HepG2 (cell line): ENCODE measurements around the gene ARIH2. TPM values are rescaled to one million over a fixed set of nuclear protein-coding genes. Genes with fewer than 3 reads are reported as not detected.

Experiments used
- NAIF1 ChIP-seq: sonication (generic); formaldehyde crosslinking; IDR thresholded peaks from 2 replicates; pipeline ENCODE4 v1.5.0; 2020; ENCODE audit warnings: mild to moderate bottlenecking, missing genetic modification reagents, borderline replicate concordance
- RFX5 ChIP-seq: IDR thresholded peaks from 2 replicates; pipeline ENCODE4 v1.6.1; 2011; ENCODE audit warnings: low read depth, low read length, improper control_type of control experiment
- ZMYM4 ChIP-seq: sonication (generic); formaldehyde crosslinking; IDR thresholded peaks from 2 replicates; pipeline ENCODE4 v1.8.1; 2023; ENCODE audit warnings: mild to moderate bottlenecking, missing genetic modification reagents
- ZNF484 ChIP-seq: sonication (generic); formaldehyde crosslinking; IDR thresholded peaks from 2 replicates; pipeline ENCODE4 v1.5.1; 2020; ENCODE audit warnings: mild to moderate bottlenecking, low read depth, missing genetic modification reagents, borderline replicate concordance
- ZNF788 ChIP-seq: sonication (generic); formaldehyde crosslinking; IDR thresholded peaks from 2 replicates; pipeline ENCODE4 v1.5.0; 2020; ENCODE audit warnings: mild to moderate bottlenecking, missing genetic modification reagents, borderline replicate concordance
- ZNF83 ChIP-seq: sonication (generic); formaldehyde crosslinking; IDR thresholded peaks from 2 replicates; pipeline ENCODE4 v1.4.0; 2020; ENCODE audit warnings: missing genetic modification reagents, mild to moderate bottlenecking, borderline replicate concordance
- ZNF879 ChIP-seq: sonication (generic); formaldehyde crosslinking; IDR thresholded peaks from 2 replicates; pipeline ENCODE4 v1.8.1; 2023; ENCODE audit warnings: missing genetic modification reagents
- polyA plus RNA-seq, 8 experiments: library from polyadenylated mRNA; depleted of rRNA in 3 of 8; stranded (reverse) in 7 of 8; unstranded in 1 of 8; fragments of >200 nt; fragmentation: Illumina TruSeq in 4 of 8; extraction: Trizol in 4 of 8; gene quantifications; 2 replicates each; pipeline versions ENCODE4 v1.2.1 to v1.2.3, GENCODE V29; 2011 to 2016; ENCODE audit warnings: low read depth in 4 of 8, missing spikeins in 1 of 8, mixed read lengths in 1 of 8; ENCODE audit not compliant: insufficient read depth in 1 of 8
- total RNA-seq, 5 experiments: library from RNA; depleted of rRNA; stranded (reverse); fragments of >200 nt; fragmentation: Illumina TruSeq; extraction: Trizol; gene quantifications; 2 replicates each; pipeline ENCODE4 v1.2.3, GENCODE V29; 2016; ENCODE audit warnings: low read depth in 1 of 5
- TF ChIP-seq, protein P1 (sequence below): sonication (generic); formaldehyde crosslinking; IDR thresholded peaks from 2 replicates; pipeline ENCODE4 v1.4.0; 2020; ENCODE audit warnings: missing genetic modification reagents
- TF ChIP-seq, protein P2 (sequence below): IDR thresholded peaks from 2 replicates; pipeline ENCODE4 v1.6.1; 2012; ENCODE audit warnings: low read length, improper control_type of control experiment
- TF ChIP-seq, protein P3 (sequence below): sonication (generic); formaldehyde crosslinking; conservative IDR thresholded peaks from 2 replicates; pipeline ENCODE4 v1.4.0; 2020; ENCODE audit warnings: missing genetic modification reagents
- TF ChIP-seq, protein P4 (sequence below): sonication (generic); formaldehyde crosslinking; IDR thresholded peaks from 2 replicates; pipeline ENCODE4 v1.4.0; 2020; ENCODE audit warnings: missing genetic modification reagents
- TF ChIP-seq, protein P5 (sequence below): sonication (generic); formaldehyde crosslinking; IDR thresholded peaks from 2 replicates; pipeline ENCODE4 v1.9.0; 2021; ENCODE audit warnings: missing genetic modification reagents, borderline replicate concordance

ARIH2 gene
- total and polyA plus RNA-seq, 2 of the 13 experiments (the other 11 are each of a cell fraction or from before 2014, with no cell fraction given): 64.8 to 83.3 TPM

- peak; percentile 89 for TF ChIP-seq NAIF1 (CRISPR knock-in tag)
- 0 out of 2 replicates have a peak, but pooled peaks have one; percentile 38 for TF ChIP-seq ZNF879
- TF ChIP-seq, protein P1, sequence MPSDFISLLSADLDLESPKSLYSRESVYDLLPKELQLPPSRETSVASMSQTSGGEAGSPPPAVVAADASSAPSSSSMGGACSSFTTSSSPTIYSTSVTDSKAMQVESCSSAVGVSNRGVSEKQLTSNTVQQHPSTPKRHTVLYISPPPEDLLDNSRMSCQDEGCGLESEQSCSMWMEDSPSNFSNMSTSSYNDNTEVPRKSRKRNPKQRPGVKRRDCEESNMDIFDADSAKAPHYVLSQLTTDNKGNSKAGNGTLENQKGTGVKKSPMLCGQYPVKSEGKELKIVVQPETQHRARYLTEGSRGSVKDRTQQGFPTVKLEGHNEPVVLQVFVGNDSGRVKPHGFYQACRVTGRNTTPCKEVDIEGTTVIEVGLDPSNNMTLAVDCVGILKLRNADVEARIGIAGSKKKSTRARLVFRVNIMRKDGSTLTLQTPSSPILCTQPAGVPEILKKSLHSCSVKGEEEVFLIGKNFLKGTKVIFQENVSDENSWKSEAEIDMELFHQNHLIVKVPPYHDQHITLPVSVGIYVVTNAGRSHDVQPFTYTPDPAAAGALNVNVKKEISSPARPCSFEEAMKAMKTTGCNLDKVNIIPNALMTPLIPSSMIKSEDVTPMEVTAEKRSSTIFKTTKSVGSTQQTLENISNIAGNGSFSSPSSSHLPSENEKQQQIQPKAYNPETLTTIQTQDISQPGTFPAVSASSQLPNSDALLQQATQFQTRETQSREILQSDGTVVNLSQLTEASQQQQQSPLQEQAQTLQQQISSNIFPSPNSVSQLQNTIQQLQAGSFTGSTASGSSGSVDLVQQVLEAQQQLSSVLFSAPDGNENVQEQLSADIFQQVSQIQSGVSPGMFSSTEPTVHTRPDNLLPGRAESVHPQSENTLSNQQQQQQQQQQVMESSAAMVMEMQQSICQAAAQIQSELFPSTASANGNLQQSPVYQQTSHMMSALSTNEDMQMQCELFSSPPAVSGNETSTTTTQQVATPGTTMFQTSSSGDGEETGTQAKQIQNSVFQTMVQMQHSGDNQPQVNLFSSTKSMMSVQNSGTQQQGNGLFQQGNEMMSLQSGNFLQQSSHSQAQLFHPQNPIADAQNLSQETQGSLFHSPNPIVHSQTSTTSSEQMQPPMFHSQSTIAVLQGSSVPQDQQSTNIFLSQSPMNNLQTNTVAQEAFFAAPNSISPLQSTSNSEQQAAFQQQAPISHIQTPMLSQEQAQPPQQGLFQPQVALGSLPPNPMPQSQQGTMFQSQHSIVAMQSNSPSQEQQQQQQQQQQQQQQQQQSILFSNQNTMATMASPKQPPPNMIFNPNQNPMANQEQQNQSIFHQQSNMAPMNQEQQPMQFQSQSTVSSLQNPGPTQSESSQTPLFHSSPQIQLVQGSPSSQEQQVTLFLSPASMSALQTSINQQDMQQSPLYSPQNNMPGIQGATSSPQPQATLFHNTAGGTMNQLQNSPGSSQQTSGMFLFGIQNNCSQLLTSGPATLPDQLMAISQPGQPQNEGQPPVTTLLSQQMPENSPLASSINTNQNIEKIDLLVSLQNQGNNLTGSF (CRISPR knock-in tag): no peak
- TF ChIP-seq, protein P2, sequence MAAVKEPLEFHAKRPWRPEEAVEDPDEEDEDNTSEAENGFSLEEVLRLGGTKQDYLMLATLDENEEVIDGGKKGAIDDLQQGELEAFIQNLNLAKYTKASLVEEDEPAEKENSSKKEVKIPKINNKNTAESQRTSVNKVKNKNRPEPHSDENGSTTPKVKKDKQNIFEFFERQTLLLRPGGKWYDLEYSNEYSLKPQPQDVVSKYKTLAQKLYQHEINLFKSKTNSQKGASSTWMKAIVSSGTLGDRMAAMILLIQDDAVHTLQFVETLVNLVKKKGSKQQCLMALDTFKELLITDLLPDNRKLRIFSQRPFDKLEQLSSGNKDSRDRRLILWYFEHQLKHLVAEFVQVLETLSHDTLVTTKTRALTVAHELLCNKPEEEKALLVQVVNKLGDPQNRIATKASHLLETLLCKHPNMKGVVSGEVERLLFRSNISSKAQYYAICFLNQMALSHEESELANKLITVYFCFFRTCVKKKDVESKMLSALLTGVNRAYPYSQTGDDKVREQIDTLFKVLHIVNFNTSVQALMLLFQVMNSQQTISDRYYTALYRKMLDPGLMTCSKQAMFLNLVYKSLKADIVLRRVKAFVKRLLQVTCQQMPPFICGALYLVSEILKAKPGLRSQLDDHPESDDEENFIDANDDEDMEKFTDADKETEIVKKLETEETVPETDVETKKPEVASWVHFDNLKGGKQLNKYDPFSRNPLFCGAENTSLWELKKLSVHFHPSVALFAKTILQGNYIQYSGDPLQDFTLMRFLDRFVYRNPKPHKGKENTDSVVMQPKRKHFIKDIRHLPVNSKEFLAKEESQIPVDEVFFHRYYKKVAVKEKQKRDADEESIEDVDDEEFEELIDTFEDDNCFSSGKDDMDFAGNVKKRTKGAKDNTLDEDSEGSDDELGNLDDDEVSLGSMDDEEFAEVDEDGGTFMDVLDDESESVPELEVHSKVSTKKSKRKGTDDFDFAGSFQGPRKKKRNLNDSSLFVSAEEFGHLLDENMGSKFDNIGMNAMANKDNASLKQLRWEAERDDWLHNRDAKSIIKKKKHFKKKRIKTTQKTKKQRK: no peak
- TF ChIP-seq, protein P3, sequence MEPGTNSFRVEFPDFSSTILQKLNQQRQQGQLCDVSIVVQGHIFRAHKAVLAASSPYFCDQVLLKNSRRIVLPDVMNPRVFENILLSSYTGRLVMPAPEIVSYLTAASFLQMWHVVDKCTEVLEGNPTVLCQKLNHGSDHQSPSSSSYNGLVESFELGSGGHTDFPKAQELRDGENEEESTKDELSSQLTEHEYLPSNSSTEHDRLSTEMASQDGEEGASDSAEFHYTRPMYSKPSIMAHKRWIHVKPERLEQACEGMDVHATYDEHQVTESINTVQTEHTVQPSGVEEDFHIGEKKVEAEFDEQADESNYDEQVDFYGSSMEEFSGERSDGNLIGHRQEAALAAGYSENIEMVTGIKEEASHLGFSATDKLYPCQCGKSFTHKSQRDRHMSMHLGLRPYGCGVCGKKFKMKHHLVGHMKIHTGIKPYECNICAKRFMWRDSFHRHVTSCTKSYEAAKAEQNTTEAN (CRISPR knock-in tag): peak; percentile 73
- TF ChIP-seq, protein P4, sequence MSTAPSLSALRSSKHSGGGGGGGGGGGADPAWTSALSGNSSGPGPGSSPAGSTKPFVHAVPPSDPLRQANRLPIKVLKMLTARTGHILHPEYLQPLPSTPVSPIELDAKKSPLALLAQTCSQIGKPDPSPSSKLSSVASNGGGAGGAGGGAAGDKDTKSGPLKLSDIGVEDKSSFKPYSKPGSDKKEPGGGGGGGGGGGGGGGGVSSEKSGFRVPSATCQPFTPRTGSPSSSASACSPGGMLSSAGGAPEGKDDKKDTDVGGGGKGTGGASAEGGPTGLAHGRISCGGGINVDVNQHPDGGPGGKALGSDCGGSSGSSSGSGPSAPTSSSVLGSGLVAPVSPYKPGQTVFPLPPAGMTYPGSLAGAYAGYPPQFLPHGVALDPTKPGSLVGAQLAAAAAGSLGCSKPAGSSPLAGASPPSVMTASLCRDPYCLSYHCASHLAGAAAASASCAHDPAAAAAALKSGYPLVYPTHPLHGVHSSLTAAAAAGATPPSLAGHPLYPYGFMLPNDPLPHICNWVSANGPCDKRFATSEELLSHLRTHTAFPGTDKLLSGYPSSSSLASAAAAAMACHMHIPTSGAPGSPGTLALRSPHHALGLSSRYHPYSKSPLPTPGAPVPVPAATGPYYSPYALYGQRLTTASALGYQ (CRISPR knock-in tag): peak; percentile 56; the same call in 1 of the 2 replicates
- TF ChIP-seq RFX5: no peak
- TF ChIP-seq ZNF83 (CRISPR knock-in tag): peak; percentile 75; the same call in 1 of the 2 replicates
- TF ChIP-seq ZMYM4 (CRISPR knock-in tag): peak; percentile 91; the same call in 1 of the 2 replicates
- TF ChIP-seq, protein P5, sequence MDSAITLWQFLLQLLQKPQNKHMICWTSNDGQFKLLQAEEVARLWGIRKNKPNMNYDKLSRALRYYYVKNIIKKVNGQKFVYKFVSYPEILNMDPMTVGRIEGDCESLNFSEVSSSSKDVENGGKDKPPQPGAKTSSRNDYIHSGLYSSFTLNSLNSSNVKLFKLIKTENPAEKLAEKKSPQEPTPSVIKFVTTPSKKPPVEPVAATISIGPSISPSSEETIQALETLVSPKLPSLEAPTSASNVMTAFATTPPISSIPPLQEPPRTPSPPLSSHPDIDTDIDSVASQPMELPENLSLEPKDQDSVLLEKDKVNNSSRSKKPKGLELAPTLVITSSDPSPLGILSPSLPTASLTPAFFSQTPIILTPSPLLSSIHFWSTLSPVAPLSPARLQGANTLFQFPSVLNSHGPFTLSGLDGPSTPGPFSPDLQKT: 0 out of 2 replicates have a peak, but pooled peaks have one; percentile 75
- TF ChIP-seq ZNF788 (CRISPR knock-in tag): peak; percentile 96
- TF ChIP-seq ZNF484 (CRISPR knock-in tag): no peak
Observed at GRCh38 chr3:49021813-49022687, 103.4 kb downstream of the ARIH2 start, which contains the start of gene NDUFAF3 (continued).
